ENCODE measurements around the gene CTSV.
"Not testable (repeated sequence)": the region's sequence is repeated elsewhere in the genome, so short reads cannot be mapped to it uniquely, and the experiment has no call there.

- TF ChIP-seq, protein P1, sequence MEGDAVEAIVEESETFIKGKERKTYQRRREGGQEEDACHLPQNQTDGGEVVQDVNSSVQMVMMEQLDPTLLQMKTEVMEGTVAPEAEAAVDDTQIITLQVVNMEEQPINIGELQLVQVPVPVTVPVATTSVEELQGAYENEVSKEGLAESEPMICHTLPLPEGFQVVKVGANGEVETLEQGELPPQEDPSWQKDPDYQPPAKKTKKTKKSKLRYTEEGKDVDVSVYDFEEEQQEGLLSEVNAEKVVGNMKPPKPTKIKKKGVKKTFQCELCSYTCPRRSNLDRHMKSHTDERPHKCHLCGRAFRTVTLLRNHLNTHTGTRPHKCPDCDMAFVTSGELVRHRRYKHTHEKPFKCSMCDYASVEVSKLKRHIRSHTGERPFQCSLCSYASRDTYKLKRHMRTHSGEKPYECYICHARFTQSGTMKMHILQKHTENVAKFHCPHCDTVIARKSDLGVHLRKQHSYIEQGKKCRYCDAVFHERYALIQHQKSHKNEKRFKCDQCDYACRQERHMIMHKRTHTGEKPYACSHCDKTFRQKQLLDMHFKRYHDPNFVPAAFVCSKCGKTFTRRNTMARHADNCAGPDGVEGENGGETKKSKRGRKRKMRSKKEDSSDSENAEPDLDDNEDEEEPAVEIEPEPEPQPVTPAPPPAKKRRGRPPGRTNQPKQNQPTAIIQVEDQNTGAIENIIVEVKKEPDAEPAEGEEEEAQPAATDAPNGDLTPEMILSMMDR (IDR thresholded peaks at IDR 0.05; ENCODE audit: low read depth, low read length, poor library complexity, severe bottlenecking) = not testable (repeated sequence)
- not testable (repeated sequence) for TF ChIP-seq EZH2phosphoT487 (IDR thresholded peaks at IDR 0.05; ENCODE audit: borderline replicate concordance, low read length)
Measured at GRCh38 chr9:97023505-97023904, 15.4 kb downstream of the CTSV start.

Measured in DOHH2 (cell line).